Ovary (tissue), 3 donors: ENCODE data around the gene CRTAC1.

Source experiments
- CTCF ChIP-seq, 3 donors: fragments of 450-650 bp in 2 of 3; fragments of 200-600 bp in 1 of 3; IDR thresholded peaks; one replicate each; pipeline versions ENCODE4 v1.5.1 to v1.8.0; 2016 to 2022; ENCODE audit warnings: antibody characterized with exemption in 3 of 3, mild to moderate bottlenecking in 1 of 3
- EP300 ChIP-seq: sonication (generic); formaldehyde crosslinking; IDR thresholded peaks from one replicate; pipeline ENCODE4 v1.6.1; 2017; ENCODE audit warnings: antibody characterized with exemption
- POLR2A ChIP-seq: fragments of 450-650 bp; IDR thresholded peaks from one replicate; pipeline ENCODE4 v1.6.1; 2017; ENCODE audit warnings: antibody characterized with exemption, mild to moderate bottlenecking, moderate library complexity
- donor health status: DM: no; HTN: no; CAD: no.

GRCh38 chr10:97939446-97939990 is 90.9 kb downstream of the CRTAC1 start:
- TF ChIP-seq EP300 (no peak), CTCF (IDR thresholded peaks at IDR 0.05) (no peak), POLR2A (no peak)
